Endothelial cell of umbilical vein (primary cell): ENCODE results near the gene TOP2A. TPM values are rescaled to one million over a fixed set of nuclear protein-coding genes. Genes with fewer than 3 reads are reported as not detected.

Experiments used
- BruUV-seq: library from RNA; stranded (reverse); fragments of 400-500 nt; replicated peaks from 2 replicates; lab custom pipeline; 2021; lab: Mats Ljungman, UMichigan
- CTCF ChIA-PET: fragments of 300-600, 350-600 bp; sonication (Branson Sonifier 250); formaldehyde crosslinking; loops from one replicate; lab custom pipeline; 2021; ENCODE audit warnings: antibody characterized with exemption, inconsistent platforms; lab: Charles Lee
- POLR2A ChIA-PET: fragments of 300-600, 350-600 bp; sonication (Branson Sonifier 250); formaldehyde crosslinking; loops from one replicate; lab custom pipeline; 2021; ENCODE audit warnings: antibody characterized with exemption, inconsistent platforms; lab: Charles Lee
- DNase-seq: peaks from one replicate; pipeline ENCODE4 v3.0.0-alpha.2; 2011; ENCODE audit warnings: low read depth, low spot score
- FAIRE-seq: peaks from 2 replicates; lab custom pipeline; 2011; peaks lifted over from hg19 to GRCh38; lab: Jason Lieb, UNC
- H2AFZ ChIP-seq: 2 replicates; pipeline ENCODE4 v1.6.0; 2012; ENCODE audit warnings: low read depth, low read length, control low read depth, inconsistent platforms
- H3K27ac ChIP-seq: 2 replicates; pipeline ENCODE4 v1.5.1; 2011; ENCODE audit warnings: low read depth, mild to moderate bottlenecking, control low read depth, low read length, moderate library complexity; ENCODE audit not compliant: insufficient read depth
- H3K27me3 ChIP-seq, 2 experiments: 2 replicates each; pipeline versions ENCODE4 v1.6.0 to v1.6.1; 2011; ENCODE audit warnings: low read length in 2 of 2, mixed read lengths in 1 of 2; ENCODE audit not compliant: control insufficient read depth in 2 of 2, insufficient read depth in 2 of 2
- H3K36me3 ChIP-seq, 2 experiments: 2 replicates in 1 of 2; 3 replicates in 1 of 2; pipeline ENCODE4 v1.5.1; 2011; ENCODE audit warnings: low read length in 2 of 2, mild to moderate bottlenecking in 1 of 2, moderate library complexity in 1 of 2; ENCODE audit not compliant: control insufficient read depth in 2 of 2, insufficient read depth in 2 of 2; ENCODE audit errors: extremely low read depth in 1 of 2
- H3K4me1 ChIP-seq: 3 replicates; pipeline ENCODE4 v1.5.1; 2011; ENCODE audit warnings: mild to moderate bottlenecking, low read length; ENCODE audit not compliant: control insufficient read depth, insufficient read depth; ENCODE audit errors: extremely low read depth
- H3K4me2 ChIP-seq: 2 replicates; pipeline ENCODE4 v1.6.1; 2011; ENCODE audit warnings: low read length, control low read depth, mixed read lengths; ENCODE audit not compliant: insufficient read depth
- H3K4me3 ChIP-seq, 3 experiments: fragments of 200-600 bp in 1 of 3; sonication (generic), shearing (Covaris generic) in 1 of 3; replicated peaks in 1 of 3; 2 replicates each; pipeline ENCODE4 v1.5.1; 2011 to 2016; ENCODE audit warnings: control low read depth in 3 of 3, low read length in 3 of 3, mild to moderate bottlenecking in 2 of 3, inconsistent platforms in 1 of 3, low read depth in 1 of 3, moderate library complexity in 1 of 3; ENCODE audit not compliant: insufficient read depth in 1 of 3
- H3K79me2 ChIP-seq: 2 replicates; pipeline ENCODE4 v1.6.0; 2012; ENCODE audit warnings: low read length, inconsistent platforms; ENCODE audit not compliant: control insufficient read depth, insufficient read depth
- H3K9ac ChIP-seq: replicated peaks from 2 replicates; pipeline ENCODE3; 2011; ENCODE audit warnings: low read length, control low read depth; ENCODE audit not compliant: insufficient read depth; ENCODE audit errors: extremely low read depth
- H3K9me1 ChIP-seq: replicated peaks from 3 replicates; pipeline ENCODE4 v1.6.0; 2011; ENCODE audit warnings: mild to moderate bottlenecking, low read length; ENCODE audit not compliant: control insufficient read depth, insufficient read depth; ENCODE audit errors: extremely low read depth
- H3K9me3 ChIP-seq: replicated peaks from 2 replicates; pipeline ENCODE4 v1.5.1; 2012; ENCODE audit warnings: low read length, inconsistent platforms; ENCODE audit not compliant: control insufficient read depth, insufficient read depth
- H4K20me1 ChIP-seq: replicated peaks from 2 replicates; pipeline ENCODE3; 2011; ENCODE audit warnings: mild to moderate bottlenecking, low read length; ENCODE audit not compliant: control insufficient read depth, insufficient read depth; ENCODE audit errors: extremely low read depth
- CTCF ChIP-seq, 2 donors: IDR thresholded peaks; 1 replicate in 1 of 2; 2 replicates in 1 of 2; pipeline ENCODE4 v1.5.1; 2011; ENCODE audit warnings: low read length in 2 of 2, mild to moderate bottlenecking in 2 of 2, moderate library complexity in 2 of 2, control low read depth in 1 of 2, inconsistent platforms in 1 of 2, low read depth in 1 of 2; ENCODE audit not compliant: insufficient read depth in 1 of 2; ENCODE audit errors: extremely low read depth in 1 of 2
- FOS ChIP-seq: IDR thresholded peaks from 2 replicates; pipeline ENCODE4 v1.6.1; 2011; ENCODE audit warnings: mild to moderate bottlenecking, low read length, moderate library complexity, borderline replicate concordance; ENCODE audit not compliant: insufficient read depth
- JUN ChIP-seq: IDR thresholded peaks from 2 replicates; pipeline ENCODE4 v1.6.1; 2011; ENCODE audit warnings: borderline replicate concordance, low read depth; ENCODE audit not compliant: insufficient read length, insufficient read depth
- MAX ChIP-seq: IDR thresholded peaks from 2 replicates; pipeline ENCODE4 v1.6.1; 2011; ENCODE audit not compliant: insufficient read depth, insufficient read length
- MYC ChIP-seq: IDR thresholded peaks from one replicate; pipeline ENCODE4 v1.6.1; 2011; ENCODE audit warnings: mild to moderate bottlenecking, low read depth, low read length
- POLR2A ChIP-seq: IDR thresholded peaks from 2 replicates; pipeline ENCODE4 v1.6.1; 2012; ENCODE audit warnings: low read depth, mild to moderate bottlenecking, control low read depth, low read length
- dilution Hi-C: fragments of 300-500 bp; cut with MboI; formaldehyde crosslinking; loops from one replicate; pipeline ENCODE4 v1.15.0; 2019; ENCODE audit warnings: low sequenced_read_pairs; ENCODE audit not compliant: extremely low pct_ligation_motif_present
- intact Hi-C: fragments of 100-400 bp; cut with micrococcal nuclease; formaldehyde crosslinking; loops from one replicate; pipeline ENCODE4 v1.10.0; 2022
- polyA plus RNA-seq, 4 experiments: library from polyadenylated mRNA; depleted of rRNA in 3 of 4; stranded (reverse) in 3 of 4; unstranded in 1 of 4; fragments of >200 nt; gene quantifications; 2 replicates each; pipeline versions ENCODE4 v1.2.1 to v1.2.3, GENCODE V29; 2011 to 2012; ENCODE audit warnings: missing spikeins in 1 of 4
- total RNA-seq: library from RNA; stranded (reverse); gene quantifications from 2 replicates; pipeline ENCODE4 v1.2.3, GENCODE V29; 2021

The TOP2A gene
- total and polyA plus RNA-seq, 2 donors (not counting 3 experiments of a cell fraction or from before 2014, with no cell fraction given), result 31.3 to 160 TPM

GRCh38 chr17:40355804-40356758 is 61.6 kb downstream of the TOP2A start:
- H3K4me3 ChIP-seq, result no peak overlapping the region
- POLR2A ChIA-PET, result interaction anchor here (1.8 kb wide), 1 partner anchor 53 kb away, joined by 10 read pairs; no protein-coding TSS in a partner anchor
- no peak overlapping the region for H3K9ac ChIP-seq
- H3K9me1 ChIP-seq, result no peaks in the 10 kb centered on the region
- no peaks in the 10 kb centered on the region for H3K9me3 ChIP-seq
- BruUV-seq, result no TSS peak
- H3K27me3 ChIP-seq, result no peaks in the 10 kb centered on the region
- no peak overlapping the region for H3K27ac ChIP-seq
- H4K20me1 ChIP-seq, result no peaks in the 10 kb centered on the region
- peaks cover 6 to 35% of the 10 kb centered on the region in 2 experiments for H3K36me3 ChIP-seq
- intact Hi-C loops (loop anchor here (1.0 kb wide), 3 partner anchors 42 to 154 kb away; no protein-coding TSS in a partner anchor), dilution Hi-C loops (no loop called here)
- no peaks in the 10 kb centered on the region for H3K79me2 ChIP-seq
- H3K4me1 ChIP-seq, result peaks cover 4% of the 10 kb centered on the region
- H3K4me2 ChIP-seq, result no peak overlapping the region
- no peak overlapping the region for H2AFZ ChIP-seq
- CTCF ChIA-PET, result interaction anchor here (1.6 to 18.3 kb wide), 8 partner anchors 12 to 177 kb away, joined by 6 to 530 read pairs (median 34); partner anchors contain the start of gene RARA
- TF ChIP-seq MAX, result no peak
- DNase-seq, result no peak
- FAIRE-seq, result no peak

GRCh38 chr17:40355123-40355803 is 62.4 kb downstream of the TOP2A start:
- ChIA-PET POLR2A (interaction anchor here (1.8 kb wide), 1 partner anchor 52 kb away, joined by 10 read pairs; no protein-coding TSS in a partner anchor), CTCF (interaction anchor here (0.7 to 18.3 kb wide), 21 partner anchors 8 to 205 kb away, joined by 3 to 530 read pairs (median 6); partner anchors contain the start of genes CDC6 and RARA)
- intact Hi-C loops, result loop anchor here (1.0 kb wide), 3 partner anchors 41 to 153 kb away; no protein-coding TSS in a partner anchor
- H3K9me3 ChIP-seq, result no peaks in the 10 kb centered on the region
- FAIRE-seq (peak; percentile 74), DNase-seq (peak; percentile 72)
- no peak overlapping the region for H3K4me2 ChIP-seq
- H3K79me2 ChIP-seq, result peaks cover 4% of the 10 kb centered on the region
- no peak overlapping the region for H3K4me3 ChIP-seq
- H2AFZ ChIP-seq, result no peak overlapping the region
- peaks cover 4% of the 10 kb centered on the region for H3K4me1 ChIP-seq
- H3K27ac ChIP-seq, result no peak overlapping the region
- no peaks in the 10 kb centered on the region for H3K9me1 ChIP-seq
- no peak overlapping the region for H3K9ac ChIP-seq
- TF ChIP-seq FOS (no peak), CTCF (IDR thresholded peaks at IDR 0.05; ENCODE audit: extremely low read depth in 1 of 2, insufficient read depth in 1 of 2, low read depth in 1 of 2, low read length in 2 of 2) (peak; percentile 95 to 97), JUN (no peak), MYC (no peak), MAX (no peak), POLR2A (no peak)
- H3K36me3 ChIP-seq, result peaks cover 6 to 37% of the 10 kb centered on the region in 2 experiments
- no TSS peak for BruUV-seq
- H4K20me1 ChIP-seq, result no peaks in the 10 kb centered on the region
- dilution Hi-C loops, result no loop called here
- H3K27me3 ChIP-seq, result no peaks in the 10 kb centered on the region
